ENCODE measurements around the gene ARHGAP42. TPM values are rescaled to one million over a fixed set of nuclear protein-coding genes. Genes with fewer than 3 reads are reported as not detected.
"Not testable (repeated sequence)": the region's sequence is repeated elsewhere in the genome, so short reads cannot be mapped to it uniquely, and the experiment has no call there.

The ARHGAP42 gene, protein sequence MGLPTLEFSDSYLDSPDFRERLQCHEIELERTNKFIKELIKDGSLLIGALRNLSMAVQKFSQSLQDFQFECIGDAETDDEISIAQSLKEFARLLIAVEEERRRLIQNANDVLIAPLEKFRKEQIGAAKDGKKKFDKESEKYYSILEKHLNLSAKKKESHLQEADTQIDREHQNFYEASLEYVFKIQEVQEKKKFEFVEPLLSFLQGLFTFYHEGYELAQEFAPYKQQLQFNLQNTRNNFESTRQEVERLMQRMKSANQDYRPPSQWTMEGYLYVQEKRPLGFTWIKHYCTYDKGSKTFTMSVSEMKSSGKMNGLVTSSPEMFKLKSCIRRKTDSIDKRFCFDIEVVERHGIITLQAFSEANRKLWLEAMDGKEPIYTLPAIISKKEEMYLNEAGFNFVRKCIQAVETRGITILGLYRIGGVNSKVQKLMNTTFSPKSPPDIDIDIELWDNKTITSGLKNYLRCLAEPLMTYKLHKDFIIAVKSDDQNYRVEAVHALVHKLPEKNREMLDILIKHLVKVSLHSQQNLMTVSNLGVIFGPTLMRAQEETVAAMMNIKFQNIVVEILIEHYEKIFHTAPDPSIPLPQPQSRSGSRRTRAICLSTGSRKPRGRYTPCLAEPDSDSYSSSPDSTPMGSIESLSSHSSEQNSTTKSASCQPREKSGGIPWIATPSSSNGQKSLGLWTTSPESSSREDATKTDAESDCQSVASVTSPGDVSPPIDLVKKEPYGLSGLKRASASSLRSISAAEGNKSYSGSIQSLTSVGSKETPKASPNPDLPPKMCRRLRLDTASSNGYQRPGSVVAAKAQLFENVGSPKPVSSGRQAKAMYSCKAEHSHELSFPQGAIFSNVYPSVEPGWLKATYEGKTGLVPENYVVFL
- 0.05 TPM in 1 of 2 replicates, not detected in the other for total RNA-seq

GRCh38 chr11:100687054-100687629, at the start of gene ARHGAP42:
Gene ARHGAP42 (plus strand): TSS chr11:100687288. CDS start chr11:100687679, 391 bp downstream.
- Mint-ChIP-seq H3K27ac (peak within 1 kb of the TSS; percentile 62), H3K27me3 (peaks cover 30% of the 10 kb centered on the region), H3K4me1 (peaks cover 7% of the 10 kb centered on the region), H3K9me3 (no peaks in the 10 kb centered on the region), H3K4me3 (peak within 1 kb of the TSS; percentile 85), H3K36me3 (ENCODE audit: low read depth) (no peaks in the 10 kb centered on the region)
- intact Hi-C loops (cut with micrococcal nuclease) = no loop called here
- DNase-seq = peak; percentile 72

- no peaks in the 10 kb centered on the region for H3K9me3 Mint-ChIP-seq
- intact Hi-C loops (cut with micrococcal nuclease) = no loop called here
- no peaks in the 10 kb centered on the region for H3K36me3 Mint-ChIP-seq (ENCODE audit: low read depth)
- no peaks in the 10 kb centered on the region for H3K27me3 Mint-ChIP-seq
- DNase-seq = no peak
- H3K4me1 Mint-ChIP-seq = no peaks in the 10 kb centered on the region
- no peak overlapping the region for H3K4me3 Mint-ChIP-seq
- H3K27ac Mint-ChIP-seq = no peak overlapping the region
Observed at GRCh38 chr11:100637706-100638105, 49.4 kb upstream of the ARHGAP42 start.

- no peaks in the 10 kb centered on the region for H3K9me3 Mint-ChIP-seq
- no peak overlapping the region for H3K4me3 Mint-ChIP-seq
- H3K36me3 Mint-ChIP-seq (ENCODE audit: low read depth) = no peaks in the 10 kb centered on the region
- intact Hi-C loops (cut with micrococcal nuclease) = no loop called here
- no peaks in the 10 kb centered on the region for H3K4me1 Mint-ChIP-seq
- H3K27me3 Mint-ChIP-seq = no peaks in the 10 kb centered on the region
- DNase-seq = no peak
- no peak overlapping the region for H3K27ac Mint-ChIP-seq
Observed at GRCh38 chr11:100638648-100639047, 48.4 kb upstream of the ARHGAP42 start.

- H3K36me3 Mint-ChIP-seq (ENCODE audit: low read depth) = no peaks in the 10 kb centered on the region
- H3K4me3 Mint-ChIP-seq = no peak overlapping the region
- no peak overlapping the region for H3K27ac Mint-ChIP-seq
- intact Hi-C loops (cut with micrococcal nuclease) = no loop called here
- DNase-seq = no peak
- no peaks in the 10 kb centered on the region for H3K27me3 Mint-ChIP-seq
- no peaks in the 10 kb centered on the region for H3K4me1 Mint-ChIP-seq
- no peaks in the 10 kb centered on the region for H3K9me3 Mint-ChIP-seq
Observed at GRCh38 chr11:100639140-100639539, 47.9 kb upstream of the ARHGAP42 start.

GRCh38 chr11:100640071-100640470, 47.0 kb upstream of the ARHGAP42 start:
- no peak for DNase-seq
- no peaks in the 10 kb centered on the region for H3K27me3 Mint-ChIP-seq
- no peaks in the 10 kb centered on the region for H3K4me1 Mint-ChIP-seq
- H3K9me3 Mint-ChIP-seq = no peaks in the 10 kb centered on the region
- no peak overlapping the region for H3K4me3 Mint-ChIP-seq
- H3K27ac Mint-ChIP-seq = no peak overlapping the region
- no peaks in the 10 kb centered on the region for H3K36me3 Mint-ChIP-seq (ENCODE audit: low read depth)
- intact Hi-C loops (cut with micrococcal nuclease) = no loop called here

- no peaks in the 10 kb centered on the region for H3K36me3 Mint-ChIP-seq (ENCODE audit: low read depth)
- H3K4me1 Mint-ChIP-seq = no peaks in the 10 kb centered on the region
- no peaks in the 10 kb centered on the region for H3K9me3 Mint-ChIP-seq
- intact Hi-C loops (cut with micrococcal nuclease) = no loop called here
- H3K27ac Mint-ChIP-seq = no peak overlapping the region
- no peak for DNase-seq
- H3K4me3 Mint-ChIP-seq = no peak overlapping the region
- H3K27me3 Mint-ChIP-seq = no peaks in the 10 kb centered on the region
Observed at GRCh38 chr11:100640646-100641045, 46.4 kb upstream of the ARHGAP42 start.

GRCh38 chr11:100641456-100641855, 45.6 kb upstream of the ARHGAP42 start:
- Mint-ChIP-seq H3K4me3 (no peak overlapping the region), H3K27me3 (no peaks in the 10 kb centered on the region), H3K27ac (no peak overlapping the region), H3K9me3 (no peaks in the 10 kb centered on the region), H3K36me3 (ENCODE audit: low read depth) (no peaks in the 10 kb centered on the region), H3K4me1 (no peaks in the 10 kb centered on the region)
- no peak for DNase-seq
- intact Hi-C loops (cut with micrococcal nuclease) = no loop called here

DNA sequence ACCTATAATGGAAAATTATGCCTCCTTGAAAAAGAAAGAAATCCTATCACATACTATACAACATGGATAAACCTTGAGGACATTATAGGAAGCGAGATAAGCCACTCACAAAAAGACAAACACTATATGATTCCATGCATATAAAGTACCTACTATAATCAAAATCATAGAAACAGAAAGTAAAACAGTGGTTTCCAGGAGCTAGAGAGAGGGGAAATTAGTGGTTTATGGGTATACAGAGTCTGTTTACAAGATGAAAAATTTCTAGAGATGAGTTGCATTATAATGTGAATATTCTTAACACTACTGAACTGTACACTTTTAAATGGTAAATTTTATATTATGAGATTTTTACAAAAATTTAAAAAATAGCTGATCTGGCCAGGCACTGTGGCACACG, 40.5 kb upstream of the ARHGAP42 start:
- intact Hi-C loops (cut with micrococcal nuclease) = no loop called here
- H3K9me3 Mint-ChIP-seq = no peaks in the 10 kb centered on the region
- H3K4me3 Mint-ChIP-seq = no peak overlapping the region
- H3K4me1 Mint-ChIP-seq = no peaks in the 10 kb centered on the region
- H3K27ac Mint-ChIP-seq = no peak overlapping the region
- DNase-seq = no peak
- no peaks in the 10 kb centered on the region for H3K27me3 Mint-ChIP-seq
- no peaks in the 10 kb centered on the region for H3K36me3 Mint-ChIP-seq (ENCODE audit: low read depth)

GRCh38 chr11:100647861-100648260, 39.2 kb upstream of the ARHGAP42 start:
- Mint-ChIP-seq H3K27ac (no peak overlapping the region), H3K36me3 (ENCODE audit: low read depth) (no peaks in the 10 kb centered on the region), H3K27me3 (no peaks in the 10 kb centered on the region), H3K9me3 (peaks cover 8% of the 10 kb centered on the region), H3K4me3 (no peak overlapping the region), H3K4me1 (no peaks in the 10 kb centered on the region)
- intact Hi-C loops (cut with micrococcal nuclease) = no loop called here
- DNase-seq = no peak

- Mint-ChIP-seq H3K4me1 (no peaks in the 10 kb centered on the region), H3K4me3 (no peak overlapping the region), H3K9me3 (no peaks in the 10 kb centered on the region), H3K27me3 (no peaks in the 10 kb centered on the region), H3K27ac (no peak overlapping the region), H3K36me3 (ENCODE audit: low read depth) (no peaks in the 10 kb centered on the region)
- intact Hi-C loops (cut with micrococcal nuclease) = no loop called here
- DNase-seq = no peak
Observed at GRCh38 chr11:100663583-100663982, 23.5 kb upstream of the ARHGAP42 start.

DNA sequence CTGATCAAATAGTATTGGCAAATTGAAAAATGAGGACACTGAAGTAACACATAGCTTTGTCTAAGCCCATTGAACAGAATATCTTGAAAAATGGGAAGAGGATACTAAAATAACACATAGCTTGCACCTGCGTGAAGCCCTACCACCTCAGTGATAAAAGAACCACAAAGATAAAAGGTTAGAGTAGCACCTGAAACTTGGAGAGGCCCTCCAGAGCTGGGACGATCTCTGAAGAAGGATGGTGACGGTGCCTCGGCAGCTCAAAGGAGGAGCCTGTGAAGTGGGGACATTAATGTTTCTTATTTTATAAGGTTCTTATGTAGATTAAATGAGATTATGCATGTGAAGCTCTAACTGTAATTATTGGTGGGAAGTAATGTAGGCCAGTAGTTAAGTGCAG, 23.1 kb upstream of the ARHGAP42 start:
- no peak for DNase-seq
- Mint-ChIP-seq H3K36me3 (ENCODE audit: low read depth) (no peaks in the 10 kb centered on the region), H3K4me3 (no peak overlapping the region), H3K4me1 (no peaks in the 10 kb centered on the region), H3K27me3 (no peaks in the 10 kb centered on the region), H3K27ac (no peak overlapping the region), H3K9me3 (no peaks in the 10 kb centered on the region)
- intact Hi-C loops (cut with micrococcal nuclease) = no loop called here

DNA sequence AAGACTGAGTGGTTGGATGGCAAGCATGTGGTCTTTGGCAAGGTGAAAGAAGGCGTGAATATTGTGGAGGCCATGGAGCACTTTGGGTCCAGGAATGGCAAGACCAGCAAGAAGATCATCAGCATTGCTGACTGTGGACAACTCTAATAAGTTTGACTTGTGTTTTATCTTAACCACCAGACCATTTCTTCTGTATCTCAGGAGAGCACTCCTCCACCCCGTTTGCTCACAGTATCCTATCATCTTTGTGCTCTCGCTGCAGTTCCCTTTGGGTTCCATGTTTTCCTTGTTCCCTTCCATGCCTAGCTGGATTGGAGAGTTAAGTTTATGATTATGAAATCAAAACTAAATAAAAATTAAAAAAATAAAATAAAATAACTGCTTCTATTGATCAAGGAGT, 20.3 kb upstream of the ARHGAP42 start:
- H3K27ac Mint-ChIP-seq; DNase-seq; H3K4me1 Mint-ChIP-seq; H3K9me3 Mint-ChIP-seq; H3K27me3 Mint-ChIP-seq; intact Hi-C loops (cut with micrococcal nuclease); H3K36me3 Mint-ChIP-seq (ENCODE audit: low read depth); H3K4me3 Mint-ChIP-seq: not testable (repeated sequence)

GRCh38 chr11:100667449-100667848, 19.6 kb upstream of the ARHGAP42 start:
- H3K27me3 Mint-ChIP-seq = no peaks in the 10 kb centered on the region
- no peak for DNase-seq
- H3K9me3 Mint-ChIP-seq = no peaks in the 10 kb centered on the region
- no peak overlapping the region for H3K4me3 Mint-ChIP-seq
- H3K4me1 Mint-ChIP-seq = no peaks in the 10 kb centered on the region
- H3K36me3 Mint-ChIP-seq (ENCODE audit: low read depth) = no peaks in the 10 kb centered on the region
- no peak overlapping the region for H3K27ac Mint-ChIP-seq
- intact Hi-C loops (cut with micrococcal nuclease) = no loop called here

GRCh38 chr11:100670140-100670539, 16.9 kb upstream of the ARHGAP42 start:
- no peak overlapping the region for H3K27ac Mint-ChIP-seq
- intact Hi-C loops (cut with micrococcal nuclease) = no loop called here
- DNase-seq = no peak
- no peak overlapping the region for H3K4me3 Mint-ChIP-seq
- H3K4me1 Mint-ChIP-seq = no peaks in the 10 kb centered on the region
- H3K36me3 Mint-ChIP-seq (ENCODE audit: low read depth) = no peaks in the 10 kb centered on the region
- no peaks in the 10 kb centered on the region for H3K9me3 Mint-ChIP-seq
- H3K27me3 Mint-ChIP-seq = no peaks in the 10 kb centered on the region
